Kidney capillary endothelial cell (primary cell): ENCODE measurements around the gene ANXA2.
"Not testable (repeated sequence)": the region's sequence is repeated elsewhere in the genome, so short reads cannot be mapped to it uniquely, and the experiment has no call there.

Experiments used
- DNase-seq: peaks from one replicate; pipeline ENCODE4 v3.0.0-alpha.2; 2018; ENCODE audit warnings: low spot score

ANXA2 gene

GRCh38 chr15:60410350-60410749 is 12.6 kb upstream of the ANXA2 start:
- DNase-seq: not testable (repeated sequence)

GRCh38 chr15:60408463-60408981 is 10.7 kb upstream of the ANXA2 start:
- peak; percentile 79 for DNase-seq

GRCh38 chr15:60407415-60407805 is 9.6 kb upstream of the ANXA2 start:
- no peak for DNase-seq

- DNase-seq: no peak
Measured at GRCh38 chr15:60406513-60407414, 9.0 kb upstream of the ANXA2 start.

GRCh38 chr15:60405399-60405798 is 7.6 kb upstream of the ANXA2 start:
- DNase-seq: no peak

DNA sequence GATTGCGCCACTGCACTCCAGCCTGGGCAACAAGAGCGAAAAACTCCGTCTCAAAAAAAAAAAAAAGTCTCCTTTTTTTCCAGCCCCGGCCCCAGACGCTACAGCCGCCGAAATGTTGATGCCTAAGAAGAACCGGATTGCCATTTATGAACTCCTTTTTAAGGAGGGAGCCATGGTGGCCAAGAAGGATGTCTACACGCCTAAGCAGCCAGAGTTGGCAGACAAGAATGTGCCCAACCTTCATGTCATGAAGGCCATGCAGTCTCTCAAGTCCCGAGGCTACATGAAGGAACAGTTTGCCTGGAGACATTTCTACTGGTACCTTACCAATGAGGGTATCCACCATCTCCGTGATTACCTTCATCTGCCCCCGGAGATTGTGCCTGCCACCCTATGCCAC is 6.6 kb upstream of the ANXA2 start:
- not testable (repeated sequence) for DNase-seq

GRCh38 chr15:60400944-60401343 is 3.2 kb upstream of the ANXA2 start:
- no peak for DNase-seq

DNA sequence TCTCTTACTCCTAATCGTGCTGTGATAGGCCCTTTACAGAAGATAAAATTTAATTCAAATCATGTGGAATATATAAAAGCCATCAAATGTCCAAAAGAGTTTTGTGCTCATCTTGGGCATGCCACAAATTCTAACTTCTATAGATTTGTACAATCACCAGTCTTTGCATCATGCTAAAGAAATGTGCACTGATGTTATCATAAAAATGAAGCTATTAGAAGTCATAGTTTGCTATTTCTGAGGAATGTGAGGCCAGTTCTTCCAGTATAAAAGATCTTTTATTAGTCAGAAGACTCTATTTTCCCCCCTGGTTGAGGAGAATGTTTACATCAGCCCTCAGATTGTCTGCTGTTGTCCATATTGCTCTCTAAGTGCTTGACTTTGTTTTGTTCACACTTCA is 2.1 kb upstream of the ANXA2 start:
- DNase-seq: no peak

GRCh38 chr15:60399246-60399915 is 1.6 kb upstream of the ANXA2 start:
- no peak for DNase-seq

- no peak for DNase-seq
Measured at GRCh38 chr15:60396958-60397771, 621 bp downstream of the ANXA2 start.

GRCh38 chr15:60396560-60396957 is 1.2 kb downstream of the ANXA2 start:
- DNase-seq: no peak

GRCh38 chr15:60396100-60396499 is 1.7 kb downstream of the ANXA2 start:
- DNase-seq: no peak

DNA sequence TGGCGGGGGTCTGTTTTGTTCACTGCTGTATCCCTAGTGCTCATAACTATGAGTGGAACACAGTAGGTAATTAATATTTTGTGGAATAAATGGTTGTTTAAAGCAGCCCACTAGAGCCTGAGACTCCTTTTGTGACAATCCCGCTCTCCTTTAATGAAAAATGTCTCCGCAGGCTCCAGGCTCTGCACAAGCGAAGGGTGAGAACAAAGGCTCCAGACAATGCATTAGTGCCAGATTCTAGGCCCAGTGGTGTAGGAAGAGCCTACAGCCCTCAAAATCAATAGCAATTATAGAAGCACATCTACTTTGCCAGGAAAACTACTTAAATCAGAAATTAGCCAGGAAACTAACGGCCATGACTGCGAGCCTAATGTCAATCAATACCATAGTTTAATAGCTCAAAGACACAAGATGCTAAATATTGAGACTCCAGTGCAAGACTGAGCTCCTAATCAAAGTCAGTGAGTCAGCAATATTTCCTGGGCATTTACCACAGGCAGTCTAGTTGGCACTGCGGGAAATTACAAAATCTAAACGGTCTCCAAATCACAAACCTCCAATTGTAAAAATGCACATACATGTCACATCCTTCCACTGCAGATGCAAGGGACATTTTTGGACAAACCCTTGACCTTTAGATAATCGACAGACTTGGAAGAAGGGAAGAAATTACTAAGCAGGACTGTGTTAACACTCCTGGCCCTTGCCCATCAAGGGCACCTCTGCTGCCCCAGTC is 2.3 kb downstream of the ANXA2 start:
- no peak for DNase-seq

DNA sequence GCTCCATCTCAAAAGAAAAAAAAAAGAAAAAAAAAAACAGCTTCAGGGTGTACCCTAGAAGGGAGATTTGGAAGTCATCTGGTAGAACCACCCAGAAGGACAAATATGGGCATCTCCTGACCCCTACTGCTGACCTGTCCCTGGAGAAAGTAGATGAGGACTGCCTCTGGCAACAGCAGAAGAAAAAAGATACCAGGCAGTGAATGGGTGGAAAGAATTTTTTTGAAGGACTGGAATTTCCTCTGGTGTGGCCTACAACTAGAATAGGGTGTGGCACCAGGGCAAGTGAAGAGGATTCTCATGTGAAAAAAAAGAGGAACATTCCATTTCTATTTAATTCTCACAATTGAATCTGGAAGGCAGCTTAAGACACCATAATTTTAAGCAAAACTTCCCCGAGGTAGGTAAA is 3.1 kb downstream of the ANXA2 start:
- DNase-seq: no peak

DNA sequence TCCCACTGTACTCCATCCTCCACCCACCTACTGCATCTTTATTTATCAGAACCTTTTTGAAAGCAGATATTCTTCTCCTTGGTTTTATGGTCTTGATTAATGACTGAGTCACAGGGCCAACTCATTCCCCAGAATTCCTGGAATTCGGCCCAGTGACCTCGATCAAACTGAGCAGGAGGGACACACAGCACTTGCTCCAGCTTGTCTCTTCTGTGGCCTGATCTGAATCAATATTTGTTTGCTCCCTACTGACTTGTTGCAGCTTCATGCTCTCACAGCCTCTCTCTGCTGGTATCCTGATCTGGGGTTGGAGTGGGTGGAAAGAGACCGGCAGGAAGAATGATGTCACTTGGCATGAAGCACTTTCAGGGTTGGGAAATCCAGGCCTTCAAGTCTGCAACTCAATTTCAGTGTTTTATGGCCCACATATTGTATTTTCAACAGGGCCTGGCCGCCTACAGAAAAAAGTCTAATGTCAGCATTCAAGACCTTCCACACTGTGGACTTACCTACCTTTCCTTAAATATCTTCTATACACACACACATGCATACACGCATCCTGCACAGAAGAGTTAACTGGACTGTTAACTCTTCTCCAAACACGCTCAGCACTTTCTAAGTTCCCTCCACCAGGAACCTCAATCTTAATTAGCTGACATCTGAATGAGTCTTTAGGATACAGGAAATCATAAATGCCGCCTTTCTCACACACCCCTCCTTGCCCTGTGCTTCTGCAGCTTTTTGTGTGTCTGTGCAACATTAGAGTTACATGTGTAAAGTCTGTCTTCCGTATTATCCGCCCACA is 4.6 kb downstream of the ANXA2 start:
- DNase-seq: peak; percentile 91

DNA sequence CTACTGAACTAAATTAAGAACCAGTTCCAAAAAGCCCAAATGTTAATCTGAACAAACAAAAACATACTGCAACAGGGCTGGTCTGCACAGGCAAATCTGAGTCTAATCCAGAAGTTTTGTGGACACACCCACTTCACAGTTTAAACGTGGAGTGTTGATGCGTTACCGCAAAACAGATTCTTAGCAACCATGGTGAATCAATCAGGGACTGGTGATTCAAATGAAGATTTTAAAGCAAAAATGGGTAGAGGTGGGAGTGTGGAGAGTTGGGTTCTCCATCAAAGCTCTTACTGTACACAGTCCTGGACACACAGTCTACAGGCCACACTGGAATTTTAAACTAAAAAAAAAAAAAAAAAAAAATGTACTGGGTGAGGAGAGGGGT is 5.2 kb downstream of the ANXA2 start:
- no peak for DNase-seq

DNA sequence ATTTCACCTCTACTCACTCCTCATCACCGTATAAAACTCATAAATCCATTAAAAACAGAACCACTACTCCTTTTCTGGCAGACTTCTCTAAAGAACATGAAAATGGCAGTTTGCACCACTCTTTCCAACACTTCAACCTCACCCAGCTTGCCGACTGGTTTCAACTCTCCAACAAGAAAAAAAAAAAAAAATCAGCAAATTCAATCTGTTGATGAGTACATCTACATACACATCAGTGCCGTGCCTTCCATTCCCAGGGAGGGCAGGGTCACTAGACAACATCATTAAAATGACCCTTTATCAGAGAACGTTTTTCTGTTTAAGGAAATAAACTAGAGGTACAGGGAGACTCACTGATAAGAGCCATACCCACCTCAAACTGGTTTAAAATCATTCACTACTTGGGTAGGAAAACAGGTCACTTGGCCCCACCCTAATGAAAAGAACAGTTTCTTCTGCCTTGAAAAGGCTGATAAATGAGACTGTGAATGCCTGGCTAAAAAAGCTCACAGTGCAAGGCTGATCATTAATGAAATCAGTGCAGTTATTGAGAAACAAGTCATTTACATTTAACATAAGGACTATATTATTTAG is 6.0 kb downstream of the ANXA2 start:
- DNase-seq: no peak

DNA sequence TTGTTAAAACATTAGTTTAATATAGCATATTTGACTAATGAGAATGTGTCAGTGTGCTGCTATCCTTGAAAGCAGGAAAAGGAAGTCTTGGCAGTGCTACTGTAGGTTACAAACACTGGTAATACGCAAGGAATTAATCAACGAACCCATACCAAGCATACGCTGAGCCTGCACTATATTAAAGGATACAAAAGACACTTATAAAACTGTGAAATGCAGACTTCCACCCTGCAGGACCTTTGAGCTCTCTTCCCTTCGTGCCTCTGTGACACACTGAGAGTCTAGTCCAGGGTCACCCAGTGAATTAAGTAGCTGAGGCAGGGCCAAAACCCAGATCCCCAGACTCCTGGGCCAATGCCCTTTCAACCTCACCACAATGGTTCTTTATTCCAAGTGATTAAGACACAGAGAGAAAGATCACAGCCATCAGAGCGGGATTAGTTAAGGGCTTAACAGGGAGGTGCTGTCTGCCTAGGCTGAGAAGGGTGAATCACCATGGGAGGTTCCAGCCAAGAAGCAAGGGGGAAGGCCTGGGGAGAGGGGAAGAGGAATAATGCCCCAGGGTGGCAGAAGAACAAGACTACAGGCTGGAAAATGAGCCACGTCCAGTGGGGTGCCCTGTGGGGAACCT is 6.8 kb downstream of the ANXA2 start:
- peak; percentile 77 for DNase-seq

GRCh38 chr15:60390231-60390630 is 7.6 kb downstream of the ANXA2 start:
- no peak for DNase-seq
